CD14-positive monocyte (primary cell): ENCODE results near the gene DISP1. TPM values are rescaled to one million over a fixed set of nuclear protein-coding genes. Genes with fewer than 3 reads are reported as not detected.

ENCODE experiments used
- DNase-seq, 3 donors: peaks; one replicate each; pipeline ENCODE4 v3.0.0-alpha.2; 2011 to 2022
- H2AFZ ChIP-seq: 2 replicates; pipeline ENCODE4 v1.6.0; 2012; ENCODE audit warnings: mild to moderate bottlenecking, low read depth, low read length, inconsistent platforms; ENCODE audit not compliant: insufficient read depth, poor library complexity, severe bottlenecking
- H3K27ac ChIP-seq, 2 donors: 1 replicate in 1 of 2; 2 replicates in 1 of 2; pipeline ENCODE4 v1.5.1; 2012 to 2013; ENCODE audit warnings: low read length in 2 of 2, control low read depth in 1 of 2, inconsistent platforms in 1 of 2, low read depth in 1 of 2, mild to moderate bottlenecking in 1 of 2
- H3K27me3 ChIP-seq, 2 donors: one replicate each; pipeline versions ENCODE4 v1.6.0 to v1.6.1; 2011 to 2013; ENCODE audit warnings: low read length in 2 of 2; ENCODE audit not compliant: control insufficient read depth in 2 of 2, insufficient read depth in 2 of 2
- H3K36me3 ChIP-seq, 2 donors: replicated peaks in 1 of 2; 1 replicate in 1 of 2; 2 replicates in 1 of 2; pipeline versions ENCODE4 v1.5.1 to v1.6.1; 2012 to 2013; ENCODE audit warnings: low read length in 2 of 2, control low read depth in 1 of 2, inconsistent platforms in 1 of 2, mild to moderate bottlenecking in 1 of 2; ENCODE audit not compliant: insufficient read depth in 2 of 2, control insufficient read depth in 1 of 2
- H3K4me1 ChIP-seq, 2 donors: 1 replicate in 1 of 2; 2 replicates in 1 of 2; pipeline versions ENCODE4 v1.5.1 to v1.6.1; 2012 to 2013; ENCODE audit warnings: low read length in 2 of 2, control low read depth in 1 of 2, inconsistent platforms in 1 of 2, mild to moderate bottlenecking in 1 of 2, moderate library complexity in 1 of 2; ENCODE audit not compliant: insufficient read depth in 2 of 2, control insufficient read depth in 1 of 2
- H3K4me2 ChIP-seq: replicated peaks from 2 replicates; pipeline ENCODE3; 2012; ENCODE audit warnings: low read length, moderate library complexity, mild to moderate bottlenecking; ENCODE audit not compliant: poor library complexity, severe bottlenecking; ENCODE audit errors: extremely low read depth
- H3K4me3 ChIP-seq, 3 experiments: fragments of 200-600 bp in 1 of 3; sonication (generic) in 1 of 3; replicated peaks in 1 of 3; 1 replicate in 2 of 3; 2 replicates in 1 of 3; pipeline ENCODE4 v1.5.1; 2011 to 2013; ENCODE audit warnings: low read length in 3 of 3, mild to moderate bottlenecking in 3 of 3, control low read depth in 2 of 3, low read depth in 2 of 3, inconsistent platforms in 1 of 3, moderate library complexity in 1 of 3
- H3K79me2 ChIP-seq: 2 replicates; pipeline ENCODE4 v1.6.0; 2012; ENCODE audit warnings: mild to moderate bottlenecking, control low read depth, inconsistent platforms, low read length, moderate library complexity; ENCODE audit not compliant: insufficient read depth
- H3K9ac ChIP-seq: 2 replicates; pipeline ENCODE4 v1.6.0; 2017; ENCODE audit warnings: low read length, mild to moderate bottlenecking; ENCODE audit not compliant: insufficient read depth, poor library complexity, severe bottlenecking
- H3K9me3 ChIP-seq, 2 donors: replicated peaks in 1 of 2; 1 replicate in 1 of 2; 2 replicates in 1 of 2; pipeline versions ENCODE4 v1.5.1 to v1.6.1; 2012 to 2013; ENCODE audit warnings: low read length in 2 of 2, control low read depth in 1 of 2; ENCODE audit not compliant: control insufficient read depth in 1 of 2, insufficient read depth in 1 of 2
- H4K20me1 ChIP-seq: 2 replicates; pipeline ENCODE4 v1.6.0; 2012; ENCODE audit warnings: mild to moderate bottlenecking, low read length, control low read depth, moderate library complexity; ENCODE audit not compliant: insufficient read depth
- H3K27ac Mint-ChIP-seq, 7 donors: one replicate each; pipeline ENCODE4 v1.8.0; 2020; ENCODE audit warnings: mild to moderate bottlenecking in 7 of 7, mixed read lengths in 7 of 7, moderate library complexity in 6 of 7, inconsistent platforms in 2 of 7
- H3K27me3 Mint-ChIP-seq, 3 donors: one replicate each; pipeline ENCODE4 v1.8.0; 2021 to 2022; ENCODE audit warnings: low read depth in 3 of 3, mild to moderate bottlenecking in 3 of 3, mixed read lengths in 3 of 3, moderate library complexity in 3 of 3, inconsistent platforms in 1 of 3
- H3K36me3 Mint-ChIP-seq, 2 donors: one replicate each; pipeline ENCODE4 v1.8.0; 2020; ENCODE audit warnings: mixed read lengths in 2 of 2, inconsistent platforms in 1 of 2, mild to moderate bottlenecking in 1 of 2
- H3K4me1 Mint-ChIP-seq: one replicate; pipeline ENCODE4 v1.8.0; 2020; ENCODE audit warnings: mild to moderate bottlenecking, mixed read lengths
- H3K4me3 Mint-ChIP-seq, 2 donors: one replicate each; pipeline ENCODE4 v1.8.0; 2020; ENCODE audit warnings: mild to moderate bottlenecking in 2 of 2, mixed read lengths in 2 of 2, moderate library complexity in 1 of 2
- H3K9me3 Mint-ChIP-seq, 7 donors: one replicate each; pipeline ENCODE4 v1.8.0; 2020 to 2022; ENCODE audit warnings: mixed read lengths in 7 of 7, mild to moderate bottlenecking in 6 of 7, moderate library complexity in 6 of 7, inconsistent platforms in 2 of 7
- WGBS: methylation state at CpG from one replicate; pipeline ENCODE4 v1.1.5; 2013; ENCODE audit warnings: missing lambda C conversion rate; ENCODE audit not compliant: insufficient coverage; 5-methylcytosine and 5-hydroxymethylcytosine counted together
- intact Hi-C, 2 donors: fragments of 100-400 bp; cut with micrococcal nuclease; formaldehyde crosslinking; loops; one replicate each; pipeline versions ENCODE4 v1.15.0 to v1.15.1; 2023
- polyA plus RNA-seq, 3 donors: library from polyadenylated mRNA; depleted of rRNA in 1 of 3; unstranded in 2 of 3; stranded (reverse) in 1 of 3; fragments of 300-500 nt in 2 of 3; fragments of >200 nt in 1 of 3; fragmentation: Illumina TruSeq in 2 of 3; gene quantifications; 1 replicate in 2 of 3; 2 replicates in 1 of 3; pipeline ENCODE4 v1.2.3, GENCODE V29; 2012 to 2021
- TF ChIP-seq, protein P1 (sequence below): fragments of 200-600 bp; IDR thresholded peaks from one replicate; pipeline ENCODE4 v1.8.0; 2022; ENCODE audit warnings: antibody characterized with exemption, mild to moderate bottlenecking

The DISP1 gene
- polyA plus RNA-seq, 3 donors: 0.34 to 2.1 (median 0.61) TPM

DNA sequence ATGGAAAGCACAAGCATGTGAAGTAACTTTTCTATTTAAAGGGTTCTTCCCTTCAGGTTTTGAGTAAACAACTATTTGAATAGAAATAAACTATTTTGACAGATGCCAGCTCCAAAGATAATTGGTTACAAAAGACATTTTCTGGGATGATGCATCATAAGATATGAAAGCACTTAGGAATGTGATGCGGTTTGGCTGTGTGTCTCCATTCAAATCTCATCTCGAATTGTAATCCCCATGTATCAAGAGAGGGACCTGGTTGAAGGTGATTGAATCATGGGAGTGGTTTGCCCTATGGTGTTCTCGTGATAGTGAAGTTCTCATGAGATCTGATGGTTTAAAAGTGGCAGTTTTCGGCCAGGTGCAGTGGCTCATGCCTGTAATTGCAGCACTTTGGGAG lies 6.4 kb downstream of the DISP1 start:
- TF ChIP-seq, protein P1, sequence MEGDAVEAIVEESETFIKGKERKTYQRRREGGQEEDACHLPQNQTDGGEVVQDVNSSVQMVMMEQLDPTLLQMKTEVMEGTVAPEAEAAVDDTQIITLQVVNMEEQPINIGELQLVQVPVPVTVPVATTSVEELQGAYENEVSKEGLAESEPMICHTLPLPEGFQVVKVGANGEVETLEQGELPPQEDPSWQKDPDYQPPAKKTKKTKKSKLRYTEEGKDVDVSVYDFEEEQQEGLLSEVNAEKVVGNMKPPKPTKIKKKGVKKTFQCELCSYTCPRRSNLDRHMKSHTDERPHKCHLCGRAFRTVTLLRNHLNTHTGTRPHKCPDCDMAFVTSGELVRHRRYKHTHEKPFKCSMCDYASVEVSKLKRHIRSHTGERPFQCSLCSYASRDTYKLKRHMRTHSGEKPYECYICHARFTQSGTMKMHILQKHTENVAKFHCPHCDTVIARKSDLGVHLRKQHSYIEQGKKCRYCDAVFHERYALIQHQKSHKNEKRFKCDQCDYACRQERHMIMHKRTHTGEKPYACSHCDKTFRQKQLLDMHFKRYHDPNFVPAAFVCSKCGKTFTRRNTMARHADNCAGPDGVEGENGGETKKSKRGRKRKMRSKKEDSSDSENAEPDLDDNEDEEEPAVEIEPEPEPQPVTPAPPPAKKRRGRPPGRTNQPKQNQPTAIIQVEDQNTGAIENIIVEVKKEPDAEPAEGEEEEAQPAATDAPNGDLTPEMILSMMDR: no peak
- Histone ChIP-seq H3K9ac (no peak overlapping the region), H3K36me3 (no peaks in the 10 kb centered on the region), H3K9me3 (no peaks in the 10 kb centered on the region), H3K4me3 (no peak overlapping the region), H3K27me3 (no peaks in the 10 kb centered on the region), H2AFZ (no peak overlapping the region), H3K27ac (no peak overlapping the region), H3K4me2 (no peak overlapping the region), H4K20me1 (no peaks in the 10 kb centered on the region), H3K4me1 (no peaks in the 10 kb centered on the region), H3K79me2 (no peaks in the 10 kb centered on the region)
- peaks cover 0 to 2% (median 0%) of the 10 kb centered on the region in 7 donors for H3K9me3 Mint-ChIP-seq
- no peak overlapping the region for H3K27ac Mint-ChIP-seq
- intact Hi-C loops: no loop called here
- WGBS: 100% methylated on average over 3 of the region's 4 CpGs
- peaks cover 0 to 1% (median 0%) of the 10 kb centered on the region in 3 donors for H3K27me3 Mint-ChIP-seq
- no peak for DNase-seq
- H3K36me3 Mint-ChIP-seq: peaks cover 0 to 2% of the 10 kb centered on the region in 2 donors
- no peak overlapping the region for H3K4me3 Mint-ChIP-seq
- H3K4me1 Mint-ChIP-seq: peaks cover 2% of the 10 kb centered on the region

- H3K27ac Mint-ChIP-seq: no peak overlapping the region
- H3K4me2 ChIP-seq: no peak overlapping the region
- peaks cover 0 to 2% (median 0%) of the 10 kb centered on the region in 7 donors for H3K9me3 Mint-ChIP-seq
- DNase-seq: no peak
- H3K27me3 Mint-ChIP-seq: no peaks in the 10 kb centered on the region
- no peaks in the 10 kb centered on the region for H3K9me3 ChIP-seq
- no peak overlapping the region for H3K4me3 ChIP-seq
- H2AFZ ChIP-seq: no peak overlapping the region
- H3K9ac ChIP-seq: no peak overlapping the region
- H4K20me1 ChIP-seq: no peaks in the 10 kb centered on the region
- no peak overlapping the region for H3K27ac ChIP-seq
- H3K27me3 ChIP-seq: no peaks in the 10 kb centered on the region
- no CpG with 5 or more reads among the region's 3 CpGs for WGBS
- no peaks in the 10 kb centered on the region for H3K79me2 ChIP-seq
- TF ChIP-seq, protein P1: no peak
- H3K4me1 Mint-ChIP-seq: no peaks in the 10 kb centered on the region
- H3K36me3 ChIP-seq: no peaks in the 10 kb centered on the region
- no peak overlapping the region for H3K4me3 Mint-ChIP-seq
- intact Hi-C loops: no loop called here
- no peaks in the 10 kb centered on the region for H3K4me1 ChIP-seq
- no peaks in the 10 kb centered on the region for H3K36me3 Mint-ChIP-seq
Measured at GRCh38 chr1:222823695-222824094, 8.9 kb downstream of the DISP1 start.
